ENCODE data around the gene NHLH1. TPM values are rescaled to one million over a fixed set of nuclear protein-coding genes. Genes with fewer than 3 reads are reported as not detected.

NHLH1 gene
- total and polyA plus RNA-seq, 2 donors (not counting 1 experiment from before 2014, with no cell fraction given), result 0.27 to 0.39 TPM

DNA sequence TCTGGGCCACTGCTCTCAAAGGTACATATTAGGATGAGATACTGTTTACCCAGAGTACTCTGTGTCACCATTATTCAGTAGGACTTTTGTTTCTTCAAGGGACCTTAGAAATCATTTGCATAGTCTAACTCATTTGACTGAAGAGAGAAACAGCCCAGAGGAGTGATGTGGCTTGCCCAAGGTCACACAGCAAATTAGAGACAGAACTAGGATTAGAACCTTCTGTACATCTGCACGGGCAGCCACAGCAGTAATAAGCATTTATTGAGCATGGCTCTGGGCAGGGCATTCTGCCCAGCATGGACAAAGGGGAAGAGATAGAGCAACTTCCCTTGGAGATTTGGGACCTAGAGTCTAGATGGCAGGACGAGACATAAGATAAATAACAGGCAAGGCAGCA, 5.7 kb upstream of the NHLH1 start:
- Histone ChIP-seq H3K27ac (ENCODE audit: low read length in 2 of 2) (no peak overlapping the region), H2AFZ (ENCODE audit: insufficient read depth, low read depth, low read length, poor library complexity, severe bottlenecking) (no peak overlapping the region), H3K4me3 (ENCODE audit: control extremely low read depth in 1 of 5, extremely low read depth in 1 of 5, insufficient read depth in 1 of 5, low read depth in 2 of 5, low read length in 4 of 5) (no peak overlapping the region), H3K4me2 (replicated peaks; ENCODE audit: low read depth, low read length, poor library complexity, severe bottlenecking) (no peak overlapping the region), H3K4me1 (ENCODE audit: control insufficient read depth in 2 of 2, insufficient read depth in 2 of 2, low read length in 2 of 2) (no peaks in the 10 kb centered on the region), H3K36me3 (replicated peaks in 1 of 2; ENCODE audit: control extremely low read depth in 1 of 2, control insufficient read depth in 1 of 2, extremely low read depth in 1 of 2, insufficient read depth in 2 of 2, low read length in 1 of 2) (peaks cover 0 to 34% of the 10 kb centered on the region in 2 experiments), H3K9ac (ENCODE audit: low read length) (no peak overlapping the region), H3K27me3 (replicated peaks in 1 of 4; ENCODE audit: control extremely low read depth in 1 of 4, control insufficient read depth in 3 of 4, insufficient read depth in 4 of 4, low read length in 3 of 4) (no peaks in the 10 kb centered on the region), H3K9me3 (ENCODE audit: control extremely low read depth in 1 of 3, control insufficient read depth in 2 of 3, insufficient read depth in 1 of 3, low read length in 2 of 3) (no peaks in the 10 kb centered on the region), H3K79me2 (ENCODE audit: control insufficient read depth, insufficient read depth, low read length) (no peaks in the 10 kb centered on the region), H4K20me1 (ENCODE audit: control insufficient read depth, insufficient read depth, low read length, poor library complexity, severe bottlenecking) (no peaks in the 10 kb centered on the region)
- DNase-seq, result no peak
- Mint-ChIP-seq H3K9me3 (ENCODE audit: insufficient read depth) (no peaks in the 10 kb centered on the region), H3K4me1 (no peaks in the 10 kb centered on the region), H3K27me3 (no peaks in the 10 kb centered on the region), H3K27ac (no peak overlapping the region), H3K4me3 (no peak overlapping the region)
- TF ChIP-seq, protein P1, sequence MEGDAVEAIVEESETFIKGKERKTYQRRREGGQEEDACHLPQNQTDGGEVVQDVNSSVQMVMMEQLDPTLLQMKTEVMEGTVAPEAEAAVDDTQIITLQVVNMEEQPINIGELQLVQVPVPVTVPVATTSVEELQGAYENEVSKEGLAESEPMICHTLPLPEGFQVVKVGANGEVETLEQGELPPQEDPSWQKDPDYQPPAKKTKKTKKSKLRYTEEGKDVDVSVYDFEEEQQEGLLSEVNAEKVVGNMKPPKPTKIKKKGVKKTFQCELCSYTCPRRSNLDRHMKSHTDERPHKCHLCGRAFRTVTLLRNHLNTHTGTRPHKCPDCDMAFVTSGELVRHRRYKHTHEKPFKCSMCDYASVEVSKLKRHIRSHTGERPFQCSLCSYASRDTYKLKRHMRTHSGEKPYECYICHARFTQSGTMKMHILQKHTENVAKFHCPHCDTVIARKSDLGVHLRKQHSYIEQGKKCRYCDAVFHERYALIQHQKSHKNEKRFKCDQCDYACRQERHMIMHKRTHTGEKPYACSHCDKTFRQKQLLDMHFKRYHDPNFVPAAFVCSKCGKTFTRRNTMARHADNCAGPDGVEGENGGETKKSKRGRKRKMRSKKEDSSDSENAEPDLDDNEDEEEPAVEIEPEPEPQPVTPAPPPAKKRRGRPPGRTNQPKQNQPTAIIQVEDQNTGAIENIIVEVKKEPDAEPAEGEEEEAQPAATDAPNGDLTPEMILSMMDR (IDR thresholded peaks at IDR 0.05), result no peak
- TF ChIP-seq EZH2 (IDR thresholded peaks at IDR 0.05; ENCODE audit: borderline replicate concordance, insufficient read depth, low read depth, low read length, poor library complexity, severe bottlenecking), result no peak
- intact Hi-C loops (cut with micrococcal nuclease), result no loop called here
- ChIA-PET POLR2A (no interaction called here), CTCF (no interaction called here)
- ATAC-seq (ENCODE audit: low read depth), result no peak
- 100% methylated on average over 2 of the region's 2 CpGs for WGBS (ENCODE audit: insufficient coverage)

DNA sequence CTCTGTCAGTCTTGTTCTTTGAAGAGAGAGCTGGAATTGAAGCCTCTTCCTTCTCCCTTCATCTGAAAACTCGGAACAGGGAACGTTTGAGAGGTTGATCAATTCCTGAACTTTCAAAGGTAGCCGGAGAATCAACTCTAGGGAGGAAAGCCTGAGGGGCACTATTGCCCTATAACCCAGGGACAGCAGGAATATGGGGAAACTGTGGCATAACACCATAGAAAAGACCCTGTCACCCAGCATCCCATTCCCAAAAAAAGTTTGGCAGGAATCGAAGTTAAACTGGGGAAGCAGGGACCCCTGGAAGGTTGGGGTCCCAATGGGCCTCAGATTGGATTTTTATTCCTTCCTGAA, 5.1 kb upstream of the NHLH1 start:
- no peak overlapping the region for H3K27ac ChIP-seq (ENCODE audit: low read length in 2 of 2)
- CTCF ChIA-PET, result no interaction called here
- H4K20me1 ChIP-seq (ENCODE audit: control insufficient read depth, insufficient read depth, low read length, poor library complexity, severe bottlenecking), result no peaks in the 10 kb centered on the region
- peaks cover 0 to 29% of the 10 kb centered on the region in 2 experiments for H3K36me3 ChIP-seq (replicated peaks in 1 of 2; ENCODE audit: control extremely low read depth in 1 of 2, control insufficient read depth in 1 of 2, extremely low read depth in 1 of 2, insufficient read depth in 2 of 2, low read length in 1 of 2)
- 67% methylated on average over 1 of the region's 4 CpGs for WGBS (ENCODE audit: insufficient coverage)
- Mint-ChIP-seq H3K27me3 (no peaks in the 10 kb centered on the region), H3K4me3 (no peak overlapping the region), H3K27ac (no peak overlapping the region), H3K9me3 (ENCODE audit: insufficient read depth) (no peaks in the 10 kb centered on the region), H3K4me1 (no peaks in the 10 kb centered on the region)
- TF ChIP-seq EZH2 (IDR thresholded peaks at IDR 0.05; ENCODE audit: borderline replicate concordance, insufficient read depth, low read depth, low read length, poor library complexity, severe bottlenecking), result no peak
- TF ChIP-seq, protein P1 (IDR thresholded peaks at IDR 0.05), result no peak
- no peaks in the 10 kb centered on the region for H3K9me3 ChIP-seq (ENCODE audit: control extremely low read depth in 1 of 3, control insufficient read depth in 2 of 3, insufficient read depth in 1 of 3, low read length in 2 of 3)
- intact Hi-C loops (cut with micrococcal nuclease), result no loop called here
- H3K4me1 ChIP-seq (ENCODE audit: control insufficient read depth in 2 of 2, insufficient read depth in 2 of 2, low read length in 2 of 2), result no peaks in the 10 kb centered on the region
- no peak overlapping the region for H3K4me2 ChIP-seq (replicated peaks; ENCODE audit: low read depth, low read length, poor library complexity, severe bottlenecking)
- no peak overlapping the region for H3K4me3 ChIP-seq (ENCODE audit: control extremely low read depth in 1 of 5, extremely low read depth in 1 of 5, insufficient read depth in 1 of 5, low read depth in 2 of 5, low read length in 4 of 5)
- no peaks in the 10 kb centered on the region for H3K79me2 ChIP-seq (ENCODE audit: control insufficient read depth, insufficient read depth, low read length)
- H2AFZ ChIP-seq (ENCODE audit: insufficient read depth, low read depth, low read length, poor library complexity, severe bottlenecking), result no peak overlapping the region
- no peaks in the 10 kb centered on the region for H3K27me3 ChIP-seq (replicated peaks in 1 of 4; ENCODE audit: control extremely low read depth in 1 of 4, control insufficient read depth in 3 of 4, insufficient read depth in 4 of 4, low read length in 3 of 4)
- ATAC-seq (ENCODE audit: low read depth) (no peak), DNase-seq (no peak)
- H3K9ac ChIP-seq (ENCODE audit: low read length), result no peak overlapping the region
- POLR2A ChIA-PET, result no interaction called here

Measured in B cell (primary cell).